ENCODE data around the gene CCDC107.

Gene CCDC107

DNA sequence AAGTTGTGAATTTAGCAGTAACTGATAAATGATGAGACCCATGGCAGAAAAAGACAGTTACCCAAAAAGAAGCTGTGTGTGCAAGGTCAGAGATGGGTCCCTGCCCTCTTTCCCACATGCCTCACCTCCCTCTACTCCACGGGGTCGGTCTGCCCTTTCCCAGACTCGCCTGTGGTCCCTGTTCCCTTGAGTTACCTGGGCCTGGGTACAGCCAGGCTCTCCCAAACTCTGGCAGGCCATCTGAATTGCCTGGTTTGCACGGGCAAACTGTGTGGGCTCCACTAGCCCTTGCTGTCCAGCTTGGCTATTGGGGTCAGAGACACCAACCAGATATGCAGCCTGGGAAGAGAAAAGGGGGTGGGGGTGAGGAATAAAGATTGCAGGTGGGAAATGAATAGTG is 50.1 kb downstream of the CCDC107 start:
- no peak for DNase-seq

- DNase-seq, result no peak
Measured at GRCh38 chr9:35710818-35711500, 52.9 kb downstream of the CCDC107 start.
